Neural cell (in vitro differentiated cells): ENCODE results near the gene ST7L. TPM values are rescaled to one million over a fixed set of nuclear protein-coding genes. Genes with fewer than 3 reads are reported as not detected.

Source experiments
- H2AFZ ChIP-seq: fragments of 200-600, 300-800 bp; sonication (generic), shearing (Covaris generic); 2 replicates; pipeline ENCODE4 v1.6.0; 2014; ENCODE audit warnings: low read depth, mild to moderate bottlenecking, antibody characterized with exemption, low read length, moderate library complexity
- H3F3A ChIP-seq: fragments of 200-600 bp; shearing (Covaris generic); 2 replicates; pipeline ENCODE4 v1.6.1; 2016; ENCODE audit warnings: mild to moderate bottlenecking, moderate library complexity, mixed read lengths, antibody characterized with exemption, low read length; ENCODE audit not compliant: insufficient read depth, poor library complexity, severe bottlenecking
- H3K27ac ChIP-seq: fragments of 200-600, 300-800 bp; sonication (generic), shearing (Covaris generic); 2 replicates; pipeline ENCODE4 v1.5.1; 2014; ENCODE audit warnings: mild to moderate bottlenecking, low read length, moderate library complexity
- H3K27me3 ChIP-seq: fragments of 300-800, 200-600 bp; sonication (generic), shearing (Covaris generic); 2 replicates; pipeline ENCODE4 v1.6.0; 2014; ENCODE audit warnings: mild to moderate bottlenecking, low read depth, low read length, moderate library complexity; ENCODE audit not compliant: insufficient read depth
- H3K36me3 ChIP-seq: fragments of 300-800, 200-600 bp; sonication (generic), shearing (Covaris generic); 2 replicates; pipeline ENCODE4 v1.5.1; 2014; ENCODE audit warnings: mild to moderate bottlenecking, antibody characterized with exemption, low read length, moderate library complexity; ENCODE audit not compliant: insufficient read depth
- H3K4me2 ChIP-seq: fragments of 300-800, 200-600 bp; sonication (generic), shearing (Covaris generic); 2 replicates; pipeline ENCODE4 v1.6.0; 2014; ENCODE audit warnings: mild to moderate bottlenecking, low read length
- H3K4me3 ChIP-seq: fragments of 300-800, 200-600 bp; sonication (generic), shearing (Covaris generic); 2 replicates; pipeline ENCODE4 v1.5.1; 2014; ENCODE audit warnings: mild to moderate bottlenecking, low read length, moderate library complexity
- H3K79me2 ChIP-seq: fragments of 200-600 bp; shearing (Covaris generic); replicated peaks from 2 replicates; pipeline ENCODE4 v1.6.0; 2014; ENCODE audit warnings: mild to moderate bottlenecking, low read length, moderate library complexity; ENCODE audit not compliant: insufficient read depth
- H3K9ac ChIP-seq: fragments of 300-800, 200-600 bp; sonication (generic), shearing (Covaris generic); 2 replicates; pipeline ENCODE4 v1.6.1; 2016; ENCODE audit warnings: mild to moderate bottlenecking, low read length, mixed read lengths
- H3K9me2 ChIP-seq: fragments of 200-600 bp; shearing (Covaris generic); 2 replicates; pipeline ENCODE4 v1.6.1; 2016; ENCODE audit warnings: mild to moderate bottlenecking, low read length, mixed read lengths; ENCODE audit not compliant: insufficient read depth
- H3K9me3 ChIP-seq: fragments of 200-600, 300-800 bp; sonication (generic), shearing (Covaris generic); 2 replicates; pipeline ENCODE4 v1.6.1; 2016; ENCODE audit warnings: mild to moderate bottlenecking, mixed run types, low read length, moderate library complexity, mixed read lengths
- H4K20me1 ChIP-seq: fragments of 200-600 bp; shearing (Covaris generic); 2 replicates; pipeline ENCODE4 v1.6.1; 2016; ENCODE audit warnings: mild to moderate bottlenecking, mixed run types; ENCODE audit not compliant: insufficient read depth
- CTCF ChIP-seq: fragments of 450-650 bp; IDR thresholded peaks from 2 replicates; pipeline ENCODE4 v1.5.1; 2014; ENCODE audit warnings: antibody characterized with exemption, mild to moderate bottlenecking, moderate library complexity; ENCODE audit not compliant: poor library complexity, severe bottlenecking
- EP300 ChIP-seq: fragments of 450-650 bp; conservative IDR thresholded peaks from 2 replicates; pipeline ENCODE4 v1.6.1; 2014; ENCODE audit warnings: antibody characterized with exemption, mild to moderate bottlenecking, moderate library complexity; ENCODE audit not compliant: poor library complexity, severe bottlenecking
- EZH2 ChIP-seq: fragments of 200-600, 300-800 bp; shearing (Covaris generic), sonication (generic); IDR thresholded peaks from 2 replicates; pipeline ENCODE4 v1.6.1; 2014; ENCODE audit warnings: antibody characterized with exemption, low read length, borderline replicate concordance, mild to moderate bottlenecking; ENCODE audit not compliant: insufficient read depth, poor library complexity, severe bottlenecking
- MXI1 ChIP-seq: fragments of 450-650 bp; conservative IDR thresholded peaks from 2 replicates; pipeline ENCODE4 v1.6.1; 2014; ENCODE audit warnings: antibody characterized with exemption, mild to moderate bottlenecking; ENCODE audit not compliant: poor library complexity, severe bottlenecking
- POLR2AphosphoS5 ChIP-seq: IDR thresholded peaks from 2 replicates; pipeline ENCODE4 v1.6.1; 2012
- RAD21 ChIP-seq: fragments of 450-650 bp; conservative IDR thresholded peaks from 2 replicates; pipeline ENCODE4 v1.6.1; 2014; ENCODE audit warnings: antibody characterized with exemption, mild to moderate bottlenecking, moderate library complexity
- REST ChIP-seq: IDR thresholded peaks from 2 replicates; pipeline ENCODE4 v1.6.1; 2012; ENCODE audit warnings: borderline replicate concordance
- SMC3 ChIP-seq: fragments of 450-650 bp; conservative IDR thresholded peaks from 2 replicates; pipeline ENCODE4 v1.6.1; 2014; ENCODE audit warnings: antibody characterized with exemption, mild to moderate bottlenecking, moderate library complexity; ENCODE audit not compliant: poor library complexity
- TAF1 ChIP-seq: IDR thresholded peaks from 2 replicates; pipeline ENCODE4 v1.6.1; 2012; ENCODE audit warnings: low read depth
- polyA plus RNA-seq: library from polyadenylated mRNA; depleted of rRNA; stranded (reverse); fragments of >200 nt; gene quantifications from 2 replicates; pipeline ENCODE4 v1.2.3, GENCODE V29; 2014

ST7L gene
- polyA plus RNA-seq, 1 donor from 2014 or later = 33.7 TPM

- no peaks in the 10 kb centered on the region for H3F3A ChIP-seq
- no peaks in the 10 kb centered on the region for H3K27me3 ChIP-seq
- TF ChIP-seq REST = no peak
- no peak for TF ChIP-seq CTCF
- TF ChIP-seq RAD21 = no peak
- TF ChIP-seq MXI1 = no peak
- TF ChIP-seq TAF1 = no peak
- TF ChIP-seq POLR2AphosphoS5 = no peak
- TF ChIP-seq EP300 = no peak
- TF ChIP-seq SMC3 = no peak
- TF ChIP-seq EZH2 = no peak
- no peaks in the 10 kb centered on the region for H4K20me1 ChIP-seq
- H3K9ac ChIP-seq = no peak overlapping the region
- H2AFZ ChIP-seq = no peak overlapping the region
- H3K79me2 ChIP-seq = peaks cover 69% of the 10 kb centered on the region
- no peak overlapping the region for H3K4me2 ChIP-seq
- H3K9me2 ChIP-seq = no peaks in the 10 kb centered on the region
- H3K27ac ChIP-seq = no peak overlapping the region
- H3K36me3 ChIP-seq = no peaks in the 10 kb centered on the region
- no peaks in the 10 kb centered on the region for H3K9me3 ChIP-seq
- H3K4me3 ChIP-seq = no peak overlapping the region
Observed at GRCh38 chr1:112636597-112637253, 17.8 kb upstream of the ST7L start.

DNA sequence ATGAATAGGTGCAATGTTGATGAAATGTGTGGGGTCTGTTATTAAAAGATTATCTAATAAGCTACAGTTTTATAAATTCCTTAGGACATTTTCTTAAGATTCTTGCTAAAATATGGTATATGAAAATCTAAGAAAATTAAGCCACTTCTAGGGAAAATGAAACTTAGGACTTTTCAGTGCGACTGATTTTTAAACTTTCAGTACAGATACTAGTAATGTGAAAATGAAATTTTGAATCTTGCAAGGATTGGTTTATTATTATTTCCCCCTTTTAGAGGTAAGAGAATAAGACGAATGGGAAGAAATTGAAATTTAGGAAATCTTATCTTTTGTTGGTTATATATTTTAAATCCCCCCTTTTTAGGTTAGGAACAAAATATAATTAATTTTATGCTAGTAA is 17.1 kb upstream of the ST7L start:
- Histone ChIP-seq H2AFZ (no peak overlapping the region), H4K20me1 (no peaks in the 10 kb centered on the region), H3K4me2 (no peak overlapping the region), H3K27me3 (no peaks in the 10 kb centered on the region), H3K9ac (no peak overlapping the region), H3K27ac (no peak overlapping the region), H3K4me3 (no peak overlapping the region), H3F3A (no peaks in the 10 kb centered on the region), H3K79me2 (peaks cover 70% of the 10 kb centered on the region), H3K36me3 (no peaks in the 10 kb centered on the region), H3K9me2 (no peaks in the 10 kb centered on the region), H3K9me3 (no peaks in the 10 kb centered on the region)
- no peak for TF ChIP-seq CTCF
- no peak for TF ChIP-seq EZH2
- no peak for TF ChIP-seq EP300
- no peak for TF ChIP-seq POLR2AphosphoS5
- no peak for TF ChIP-seq TAF1
- no peak for TF ChIP-seq MXI1
